ENCODE results near the gene DIRAS1.

The DIRAS1 gene

DNA sequence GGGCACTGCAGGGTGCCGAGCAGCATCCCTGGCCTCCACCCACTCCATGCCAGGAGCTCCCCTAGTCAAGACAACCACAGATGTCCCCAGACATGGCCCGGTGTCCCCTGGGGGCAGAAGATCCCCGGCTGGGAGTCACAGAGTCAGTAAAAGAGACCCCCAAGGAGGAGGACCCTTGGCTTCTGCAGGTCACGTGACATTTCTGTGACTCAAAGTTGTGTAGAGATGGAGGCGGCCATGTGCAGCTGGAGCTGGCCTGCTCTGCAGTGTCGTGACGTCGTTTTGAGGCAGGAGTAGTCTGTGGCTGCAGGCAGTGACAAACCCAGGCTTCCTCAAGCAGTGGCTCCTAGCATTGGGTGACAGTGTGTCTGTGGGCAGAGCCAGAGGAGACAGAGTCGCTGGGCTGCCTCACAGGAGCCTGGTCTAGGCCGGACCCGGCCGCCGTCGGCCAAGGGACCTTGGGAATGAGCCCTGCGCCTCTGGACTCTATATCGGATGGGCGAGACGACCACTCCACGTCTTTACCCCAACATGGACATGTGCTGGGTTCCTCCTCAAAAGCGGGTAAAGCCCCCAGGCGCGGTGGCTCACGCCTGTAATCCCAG is 7.7 kb upstream of the DIRAS1 start:
- DNase-seq (ENCODE audit: low read depth in 1 of 2, low spot score in 1 of 2): no peak

DNA sequence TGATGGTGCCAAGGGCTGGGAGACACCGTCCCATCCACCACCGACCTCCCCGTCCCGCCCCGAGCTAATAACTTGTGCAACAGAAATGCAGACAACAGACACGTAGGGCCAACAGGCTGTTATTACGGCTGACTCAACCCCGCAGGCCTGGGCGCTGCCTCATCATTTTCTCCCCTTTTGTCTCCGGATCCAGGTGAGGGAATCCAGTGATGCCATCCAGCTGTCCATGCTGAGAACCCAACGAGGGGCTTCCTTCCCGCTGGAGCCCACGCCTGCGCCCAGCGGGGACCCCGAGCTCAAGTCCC is 6.4 kb upstream of the DIRAS1 start:
- DNase-seq (ENCODE audit: low read depth in 1 of 2, low spot score in 1 of 2): no peak

GRCh38 chr19:2726904-2727639 is 5.9 kb upstream of the DIRAS1 start:
- DNase-seq (ENCODE audit: low read depth in 1 of 2, low spot score in 1 of 2): no peak

DNA sequence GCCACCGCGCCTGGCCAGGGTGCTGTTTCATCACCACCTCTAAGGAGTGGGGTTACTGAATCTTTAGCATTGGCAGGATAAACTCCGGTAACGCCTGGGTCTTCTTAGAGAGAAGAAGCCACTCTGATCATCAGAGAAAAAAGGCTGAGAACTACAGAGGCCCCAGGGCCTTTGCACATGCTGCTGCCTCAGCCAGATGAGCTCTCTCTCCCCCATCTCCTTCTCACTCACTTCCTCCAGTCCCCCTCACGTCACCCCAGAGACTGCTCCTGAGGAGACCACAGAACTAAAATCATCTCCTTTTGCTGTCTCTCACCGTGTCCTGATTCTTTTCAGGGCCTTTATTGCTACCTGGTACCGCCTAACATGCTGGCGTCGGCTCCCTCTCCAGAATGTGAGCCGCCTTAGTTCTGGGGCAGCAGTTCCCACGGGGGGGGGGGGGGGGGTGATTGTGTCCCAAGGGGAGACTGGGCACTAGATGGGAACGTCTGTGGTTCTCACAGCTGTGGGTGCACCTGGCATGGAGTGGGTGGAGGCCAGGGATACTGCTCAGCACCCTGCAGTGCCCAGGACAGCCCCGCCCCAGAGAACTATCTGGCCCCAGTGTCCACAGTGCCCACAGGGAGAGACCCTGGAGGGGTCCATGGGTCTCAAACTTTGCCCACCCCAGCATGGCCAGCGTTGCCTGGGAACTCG is 5.1 kb upstream of the DIRAS1 start:
- no peak for DNase-seq (ENCODE audit: low read depth in 1 of 2, low spot score in 1 of 2)

- no peak for DNase-seq (ENCODE audit: low read depth in 1 of 2, low spot score in 1 of 2)
Measured at GRCh38 chr19:2724148-2724557, 3.0 kb upstream of the DIRAS1 start.

DNA sequence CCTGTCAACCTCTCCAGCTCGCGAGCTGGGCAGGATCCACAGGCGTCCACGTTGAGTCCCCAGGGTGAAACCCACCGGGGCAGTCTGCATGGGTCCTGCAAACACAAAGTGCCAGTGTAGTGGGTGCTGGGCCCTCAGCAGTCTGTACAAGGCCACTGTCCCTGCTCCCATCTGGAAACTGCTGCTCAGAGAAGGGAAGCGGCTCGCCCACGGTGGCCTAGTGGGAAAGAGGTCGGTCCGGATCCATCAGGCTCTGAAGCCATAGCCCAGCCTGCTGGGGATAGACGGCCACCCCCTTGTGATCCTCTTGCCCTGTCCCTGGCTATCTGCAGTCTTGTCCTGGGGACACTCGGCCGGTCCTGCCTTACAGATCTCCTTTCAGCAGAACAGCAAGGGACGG is 2.6 kb upstream of the DIRAS1 start:
- no peak for DNase-seq (ENCODE audit: low read depth in 1 of 2, low spot score in 1 of 2)

DNA sequence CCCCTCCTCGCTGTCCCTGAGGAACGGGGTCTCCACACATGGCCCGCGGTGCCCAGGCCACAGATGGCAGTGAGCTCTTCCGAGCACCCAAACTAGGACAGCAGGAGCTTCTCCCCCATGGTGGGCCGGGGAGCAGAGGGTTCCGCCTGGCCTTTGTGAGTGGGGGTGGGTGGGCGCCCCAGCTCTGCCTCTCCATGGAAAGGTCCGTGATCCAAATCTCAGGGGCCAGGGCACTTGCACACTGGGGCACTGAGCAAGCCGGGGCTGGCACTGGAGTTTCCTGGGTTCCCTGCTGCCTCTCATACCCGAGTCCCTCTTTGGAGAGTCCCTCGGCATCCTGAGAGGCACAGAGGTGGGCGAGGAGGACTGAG is 2.2 kb upstream of the DIRAS1 start:
- DNase-seq (ENCODE audit: low read depth in 1 of 2, low spot score in 1 of 2): no peak

DNA sequence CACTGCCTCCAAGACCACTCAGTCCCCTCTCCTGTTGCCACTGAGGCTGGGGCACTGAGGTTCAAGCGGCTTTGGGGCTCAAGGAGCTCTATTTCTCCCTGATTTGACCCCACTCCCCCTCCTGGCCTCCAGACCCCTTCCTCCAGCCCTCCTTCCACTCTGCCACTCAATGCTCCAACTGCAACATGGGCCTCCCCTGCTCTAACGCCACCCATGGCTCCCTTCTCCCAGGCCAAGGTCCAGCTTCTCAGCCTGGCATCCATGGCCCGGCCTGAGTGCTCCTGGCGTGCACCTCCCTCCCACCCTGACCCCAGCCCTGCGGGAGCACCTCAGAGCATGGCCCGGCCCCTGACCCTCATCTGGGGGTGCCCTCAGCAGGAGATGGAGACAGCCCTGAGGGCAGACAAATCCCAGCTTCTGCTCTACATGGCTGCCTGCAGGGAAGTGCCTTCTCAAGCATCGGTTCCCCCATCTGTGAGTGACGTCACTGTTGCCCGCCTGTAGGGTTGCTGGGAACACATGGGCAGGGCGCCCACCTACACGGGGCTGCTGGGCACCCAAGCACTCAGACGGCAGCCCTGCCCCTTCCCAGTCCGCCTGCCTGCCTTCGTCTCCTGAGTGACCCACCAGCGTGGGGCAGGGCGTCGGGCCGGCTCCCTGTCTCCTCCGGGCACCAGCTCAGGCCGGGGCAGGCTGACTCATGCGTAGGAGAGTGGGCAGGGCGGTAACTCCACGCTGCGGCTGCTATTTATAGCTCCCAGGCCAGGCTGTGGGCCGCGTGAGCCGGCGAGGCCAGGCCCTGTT is 1.6 kb upstream of the DIRAS1 start:
- no peak for DNase-seq (ENCODE audit: low read depth in 1 of 2, low spot score in 1 of 2)

- DNase-seq (ENCODE audit: low read depth in 1 of 2, low spot score in 1 of 2): no peak
Measured at GRCh38 chr19:2721570-2722540, 683 bp upstream of the DIRAS1 start.

DNA sequence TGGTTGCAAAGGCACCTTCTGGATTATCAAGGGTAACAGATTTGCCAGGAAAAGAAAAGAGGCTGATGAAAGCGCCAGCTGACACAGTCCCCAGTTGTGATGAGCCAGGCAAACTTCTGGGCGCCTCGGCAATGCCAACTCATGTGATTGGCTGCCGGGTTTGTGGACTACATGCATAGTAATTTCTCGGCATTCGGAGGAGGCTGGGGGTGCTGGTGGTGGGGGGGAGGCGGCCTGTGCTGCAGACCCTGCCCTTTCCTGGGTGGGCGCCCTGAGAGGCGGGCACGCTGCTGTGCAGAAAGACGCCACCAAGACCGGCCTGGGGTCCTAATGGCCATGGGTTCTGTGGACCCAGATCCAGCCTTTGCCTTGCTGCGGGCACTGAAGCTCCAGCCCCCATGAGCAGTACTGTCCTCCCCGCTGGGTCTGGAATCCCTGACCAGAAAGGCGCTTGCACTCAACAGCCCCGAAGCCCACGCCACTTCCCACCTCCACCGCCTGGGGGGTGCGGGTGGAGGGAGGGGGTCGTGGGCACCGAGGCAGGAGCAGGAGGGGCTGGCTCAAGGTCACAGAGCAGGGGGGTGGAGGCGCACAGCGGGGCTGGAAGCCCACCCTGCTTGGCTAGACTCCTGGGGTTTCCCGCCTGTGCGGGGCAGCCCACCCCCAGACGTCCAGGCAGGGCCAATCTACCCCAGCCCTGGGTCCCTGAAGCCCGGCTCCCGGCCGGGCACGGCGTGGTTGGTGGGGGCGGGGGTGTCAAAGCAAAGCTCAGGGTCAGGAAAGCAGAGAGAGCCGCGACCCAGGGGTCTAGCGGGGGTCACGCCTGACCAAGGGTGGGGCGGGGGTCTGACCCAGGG is 1.0 kb downstream of the DIRAS1 start:
- DNase-seq (ENCODE audit: low read depth in 1 of 2, low spot score in 1 of 2): no peak

DNA sequence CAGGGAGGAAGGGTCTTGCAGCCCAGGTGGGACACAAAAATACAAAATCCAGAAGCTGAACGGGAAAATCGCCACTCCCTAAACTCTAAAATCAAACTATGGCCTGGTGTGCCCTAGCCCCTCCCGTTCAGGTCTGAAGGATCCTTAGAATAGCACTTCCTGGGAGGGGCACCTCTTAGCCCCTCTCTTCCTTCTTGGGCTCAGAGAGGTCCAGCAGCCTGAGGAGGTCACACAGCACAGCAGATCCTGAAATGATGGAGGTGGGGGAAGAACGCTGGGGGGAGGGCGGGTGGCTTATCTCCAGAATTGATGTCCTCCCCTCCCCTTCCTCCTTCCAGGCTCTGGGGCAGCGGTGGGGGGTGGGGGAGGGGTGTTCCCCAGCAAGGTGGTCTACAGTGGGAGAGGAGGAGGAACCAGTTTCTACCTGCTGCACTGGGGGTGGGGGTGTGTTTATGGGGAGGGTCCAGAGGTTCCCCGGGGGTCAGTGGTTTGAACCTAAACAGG is 1.9 kb downstream of the DIRAS1 start:
- no peak for DNase-seq (ENCODE audit: low read depth in 1 of 2, low spot score in 1 of 2)

DNA sequence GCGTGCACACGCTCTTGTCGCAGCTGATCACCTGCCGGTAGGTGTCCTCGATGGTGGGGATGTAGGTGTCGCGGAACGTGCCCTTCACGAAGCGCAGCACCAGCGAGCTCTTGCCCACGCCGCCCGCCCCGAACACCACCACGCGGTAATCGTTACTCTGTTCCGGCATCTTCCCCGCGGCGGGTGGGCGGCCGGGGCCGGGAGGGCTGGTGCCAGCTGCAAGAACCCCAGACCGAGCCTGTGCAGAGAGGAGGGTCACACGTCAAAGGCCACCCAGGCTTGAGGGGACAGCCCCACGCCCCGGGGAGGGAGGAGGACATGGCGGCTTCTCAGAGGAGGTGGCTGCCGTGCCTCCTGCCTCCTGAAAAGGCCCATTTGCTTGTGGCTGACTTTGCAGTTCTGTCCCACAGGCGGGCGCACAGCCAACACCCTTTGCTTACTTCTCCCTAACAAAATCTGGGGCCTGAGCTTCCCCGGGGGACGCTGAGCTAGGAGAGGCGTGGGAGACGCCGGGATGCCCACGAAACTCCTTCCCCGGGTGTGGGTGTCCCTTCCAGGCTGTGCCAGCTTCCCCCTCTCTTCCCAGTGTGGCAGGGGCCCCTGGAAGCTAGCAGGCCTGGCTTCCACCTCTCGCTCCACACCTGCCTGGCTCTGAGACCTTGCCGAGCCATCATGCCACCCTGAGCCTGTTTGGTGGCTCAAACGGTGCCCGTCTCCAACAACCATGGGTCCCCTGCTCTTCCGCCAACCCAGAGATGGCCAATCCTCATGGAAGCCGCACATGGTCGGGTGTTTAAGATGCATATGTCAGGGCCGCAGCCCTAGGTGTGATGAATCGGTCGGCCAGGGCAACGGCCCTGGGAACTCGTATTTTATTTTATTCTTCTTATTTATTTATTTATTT is 3.3 kb downstream of the DIRAS1 start:
- DNase-seq (ENCODE audit: low read depth in 1 of 2, low spot score in 1 of 2): no peak

DNA sequence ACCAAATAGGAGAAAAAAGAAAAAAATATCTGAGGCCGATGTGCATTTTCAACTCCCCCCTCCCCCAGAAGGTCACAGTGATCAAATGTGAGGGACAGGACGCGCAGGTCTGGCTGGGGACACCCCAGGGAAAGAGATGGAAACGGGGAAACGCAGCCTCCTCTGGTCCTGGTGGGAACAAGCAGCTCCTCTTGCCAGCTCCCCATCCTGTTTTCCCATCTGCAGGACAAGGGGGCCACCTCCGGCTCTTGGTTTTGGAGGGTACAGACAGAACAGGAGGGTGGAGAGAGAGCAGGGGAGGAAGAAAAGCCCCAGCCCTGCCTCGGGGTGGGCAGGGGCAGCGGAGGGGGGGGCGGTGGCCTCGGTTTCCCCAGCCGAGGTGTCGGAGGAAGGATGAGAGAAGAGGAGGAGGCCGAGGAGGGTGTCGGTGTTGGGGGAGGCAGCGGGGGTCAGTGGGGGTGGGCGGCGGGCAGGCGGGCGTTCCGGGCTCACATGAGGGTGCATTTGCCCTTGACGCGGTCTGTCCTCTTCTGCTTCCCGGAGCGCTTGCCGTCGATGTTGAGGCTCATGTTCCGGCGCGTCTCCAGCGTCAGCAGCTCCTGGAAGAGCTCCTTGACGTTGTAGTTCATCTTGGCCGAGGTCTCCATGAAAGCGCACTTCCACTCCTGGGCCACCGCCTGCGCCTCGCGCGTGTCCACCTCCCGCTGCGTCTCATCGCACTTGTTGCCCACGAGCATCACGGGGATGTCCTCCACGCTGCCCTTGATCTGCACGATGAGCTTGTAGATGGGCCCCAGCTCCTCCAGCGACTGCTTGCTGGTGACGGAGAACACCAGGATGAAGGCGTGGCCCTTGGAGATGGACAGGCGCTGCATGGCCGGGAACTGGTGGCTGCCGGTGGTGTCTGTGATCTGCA is 4.2 kb downstream of the DIRAS1 start:
- DNase-seq (ENCODE audit: low read depth in 1 of 2, low spot score in 1 of 2): no peak

DNA sequence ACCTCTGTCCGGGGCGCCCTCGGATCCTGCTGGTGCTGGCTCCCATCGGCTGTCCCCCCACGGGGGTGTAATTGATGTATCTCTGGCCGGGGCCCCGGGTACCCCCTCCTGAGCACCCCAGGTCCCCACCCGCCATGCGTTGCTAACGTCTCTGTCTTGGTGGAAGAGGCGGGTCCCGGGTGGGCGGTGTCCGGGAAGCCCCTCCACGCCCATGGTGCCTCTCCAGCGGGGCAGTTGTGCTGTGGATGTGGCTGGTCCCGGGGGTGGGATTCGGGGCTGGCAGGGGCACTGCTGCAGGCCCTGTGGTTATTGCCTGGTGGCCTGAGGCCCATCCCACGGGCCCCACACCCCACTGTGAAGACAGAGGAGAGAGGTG is 4.9 kb downstream of the DIRAS1 start:
- no peak for DNase-seq (ENCODE audit: low read depth in 1 of 2, low spot score in 1 of 2)

DNA sequence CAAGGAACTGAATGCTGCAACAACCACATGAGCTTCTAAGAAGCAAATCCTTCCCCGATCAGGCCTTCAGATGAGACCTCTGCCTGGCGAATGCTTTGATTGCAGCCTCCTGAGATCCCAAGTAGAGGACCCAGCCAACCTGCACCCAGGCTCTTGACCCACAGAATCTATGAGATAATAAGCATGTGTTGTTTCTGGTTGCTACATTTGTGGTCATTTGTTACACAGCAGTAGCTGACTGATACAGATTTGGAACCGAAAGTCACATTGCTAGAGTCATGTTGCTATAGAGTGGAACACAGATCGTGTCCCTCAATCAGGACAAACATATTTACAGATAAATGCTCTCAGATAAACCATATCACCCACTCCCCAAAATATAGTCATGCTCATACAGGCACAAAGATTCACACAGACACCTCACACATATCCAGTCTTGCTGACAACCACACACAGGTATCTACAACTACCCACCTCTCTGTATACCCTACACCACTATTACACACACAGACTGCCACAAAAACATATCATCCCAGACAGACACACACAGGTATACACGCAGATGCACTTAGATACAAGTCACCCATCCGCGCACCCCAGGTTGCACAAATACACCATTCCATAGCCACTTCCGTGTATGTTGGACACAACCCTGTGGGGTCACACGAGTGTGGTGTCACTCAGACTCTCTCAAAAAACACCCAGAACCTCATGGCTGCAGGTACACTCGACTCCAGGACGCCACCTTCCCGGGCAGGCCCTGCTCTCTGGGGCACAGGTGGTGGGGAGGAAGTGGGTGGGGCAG is 5.5 kb downstream of the DIRAS1 start:
- no peak for DNase-seq (ENCODE audit: low read depth in 1 of 2, low spot score in 1 of 2)

- DNase-seq (ENCODE audit: low read depth in 1 of 2, low spot score in 1 of 2): no peak
Measured at GRCh38 chr19:2714531-2715269, 6.5 kb downstream of the DIRAS1 start.
